Activated B cell treated with CpG ODN at 0.5 μM for 24 hours (primary cell): ENCODE measurements around the gene MED27. TPM values are rescaled to one million over a fixed set of nuclear protein-coding genes. Genes with fewer than 3 reads are reported as not detected.

Source experiments
- ATAC-seq: fragments of 200-7000 bp; cut with Tn5 transposase; one replicate; pipeline ENCODE4 v1.10.0; 2021; ENCODE audit warnings: low read depth, mild to moderate bottlenecking, moderate library complexity
- CTCF ChIA-PET: fragments of 350-600 bp; sonication (Branson Sonifier 250); formaldehyde crosslinking; loops from one replicate; lab custom pipeline; 2021; ENCODE audit warnings: antibody characterized with exemption; lab: Charles Lee
- POLR2A ChIA-PET: fragments of 350-600 bp; sonication (Branson Sonifier 250); formaldehyde crosslinking; loops from one replicate; lab custom pipeline; 2021; ENCODE audit warnings: antibody characterized with exemption; lab: Charles Lee
- DNase-seq: peaks from one replicate; pipeline ENCODE4 v3.0.0; 2022
- H3K27ac Mint-ChIP-seq: one replicate; pipeline ENCODE4 v1.8.0; 2020; ENCODE audit warnings: mixed read lengths
- H3K27me3 Mint-ChIP-seq: one replicate; pipeline ENCODE4 v1.8.0; 2021; ENCODE audit warnings: mixed read lengths
- H3K36me3 Mint-ChIP-seq: one replicate; pipeline ENCODE4 v1.8.0; 2021; ENCODE audit warnings: low read depth, mixed read lengths
- H3K4me1 Mint-ChIP-seq: one replicate; pipeline ENCODE4 v1.8.0; 2021; ENCODE audit warnings: mixed read lengths
- H3K4me3 Mint-ChIP-seq: one replicate; pipeline ENCODE4 v1.8.0; 2020; ENCODE audit warnings: mild to moderate bottlenecking, mixed read lengths
- H3K9me3 Mint-ChIP-seq: one replicate; pipeline ENCODE4 v1.8.0; 2020; ENCODE audit warnings: mixed read lengths
- intact Hi-C: fragments of 100-400 bp; cut with micrococcal nuclease; formaldehyde crosslinking; loops from one replicate; pipeline ENCODE4 v1.15.1; 2024
- total RNA-seq: library from RNA; stranded (reverse); gene quantifications from 2 replicates; pipeline ENCODE4 v1.2.3, GENCODE V29; 2022
- TF ChIP-seq, protein P1 (sequence below): fragments of 200-600 bp; IDR thresholded peaks from one replicate; pipeline ENCODE4 v1.8.0; 2022; ENCODE audit warnings: antibody characterized with exemption, mild to moderate bottlenecking

The MED27 gene
- total RNA-seq, 1 donor from 2014 or later, result 24.5 TPM

GRCh38 chr9:131912671-131913070 is 167.0 kb downstream of the MED27 start:
- ATAC-seq (no peak), DNase-seq (no peak)
- peaks cover 13% of the 10 kb centered on the region for H3K36me3 Mint-ChIP-seq
- H3K4me3 Mint-ChIP-seq, result no peak overlapping the region
- no peaks in the 10 kb centered on the region for H3K4me1 Mint-ChIP-seq
- ChIA-PET CTCF (no interaction called here), POLR2A (no interaction called here)
- no peaks in the 10 kb centered on the region for H3K27me3 Mint-ChIP-seq
- H3K9me3 Mint-ChIP-seq, result no peaks in the 10 kb centered on the region
- H3K27ac Mint-ChIP-seq, result no peak overlapping the region
- TF ChIP-seq, protein P1, sequence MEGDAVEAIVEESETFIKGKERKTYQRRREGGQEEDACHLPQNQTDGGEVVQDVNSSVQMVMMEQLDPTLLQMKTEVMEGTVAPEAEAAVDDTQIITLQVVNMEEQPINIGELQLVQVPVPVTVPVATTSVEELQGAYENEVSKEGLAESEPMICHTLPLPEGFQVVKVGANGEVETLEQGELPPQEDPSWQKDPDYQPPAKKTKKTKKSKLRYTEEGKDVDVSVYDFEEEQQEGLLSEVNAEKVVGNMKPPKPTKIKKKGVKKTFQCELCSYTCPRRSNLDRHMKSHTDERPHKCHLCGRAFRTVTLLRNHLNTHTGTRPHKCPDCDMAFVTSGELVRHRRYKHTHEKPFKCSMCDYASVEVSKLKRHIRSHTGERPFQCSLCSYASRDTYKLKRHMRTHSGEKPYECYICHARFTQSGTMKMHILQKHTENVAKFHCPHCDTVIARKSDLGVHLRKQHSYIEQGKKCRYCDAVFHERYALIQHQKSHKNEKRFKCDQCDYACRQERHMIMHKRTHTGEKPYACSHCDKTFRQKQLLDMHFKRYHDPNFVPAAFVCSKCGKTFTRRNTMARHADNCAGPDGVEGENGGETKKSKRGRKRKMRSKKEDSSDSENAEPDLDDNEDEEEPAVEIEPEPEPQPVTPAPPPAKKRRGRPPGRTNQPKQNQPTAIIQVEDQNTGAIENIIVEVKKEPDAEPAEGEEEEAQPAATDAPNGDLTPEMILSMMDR, result no peak
- intact Hi-C loops, result no loop called here

- no peak for DNase-seq
- intact Hi-C loops, result no loop called here
- Mint-ChIP-seq H3K36me3 (peaks cover 13% of the 10 kb centered on the region), H3K27me3 (no peaks in the 10 kb centered on the region), H3K4me3 (no peak overlapping the region), H3K9me3 (no peaks in the 10 kb centered on the region), H3K27ac (no peak overlapping the region), H3K4me1 (no peaks in the 10 kb centered on the region)
- no peak for ATAC-seq
- CTCF ChIA-PET, result no interaction called here
- TF ChIP-seq, protein P1, result no peak
- POLR2A ChIA-PET, result no interaction called here
These were observed 167.6 kb downstream of the MED27 start for GRCh38 chr9:131912069-131912468.

- TF ChIP-seq, protein P1, result no peak
- POLR2A ChIA-PET, result interaction anchor here (0.6 kb wide), 1 partner anchor 153 kb away, joined by 3 read pairs; no protein-coding TSS in a partner anchor
- Mint-ChIP-seq H3K4me1 (no peaks in the 10 kb centered on the region), H3K36me3 (peaks cover 21% of the 10 kb centered on the region), H3K4me3 (no peak overlapping the region), H3K9me3 (no peaks in the 10 kb centered on the region), H3K27me3 (no peaks in the 10 kb centered on the region), H3K27ac (no peak overlapping the region)
- no peak for DNase-seq
- no peak for ATAC-seq
- intact Hi-C loops, result no loop called here
- CTCF ChIA-PET, result no interaction called here
These were observed 169.1 kb downstream of the MED27 start for GRCh38 chr9:131910572-131910971.

DNA sequence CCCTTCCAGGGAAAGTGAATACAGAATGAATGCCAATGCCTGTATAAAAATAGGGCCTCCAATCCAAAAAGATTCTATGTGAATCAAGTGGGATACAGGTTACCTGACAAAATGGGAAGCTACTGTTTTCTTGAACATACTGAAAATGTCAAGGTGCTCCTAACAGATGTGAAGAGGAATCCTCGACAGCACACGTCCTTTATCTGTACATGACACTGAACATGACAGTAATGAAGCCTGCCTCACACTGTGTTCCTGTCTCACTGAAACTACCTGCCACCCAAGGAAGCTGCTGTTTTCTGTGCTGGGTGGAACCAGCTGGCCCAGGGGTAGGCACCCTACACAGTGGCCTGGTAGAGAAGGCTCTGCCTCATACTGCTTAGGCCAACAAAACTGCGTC is 174.5 kb downstream of the MED27 start:
- CTCF ChIA-PET, result no interaction called here

DNA sequence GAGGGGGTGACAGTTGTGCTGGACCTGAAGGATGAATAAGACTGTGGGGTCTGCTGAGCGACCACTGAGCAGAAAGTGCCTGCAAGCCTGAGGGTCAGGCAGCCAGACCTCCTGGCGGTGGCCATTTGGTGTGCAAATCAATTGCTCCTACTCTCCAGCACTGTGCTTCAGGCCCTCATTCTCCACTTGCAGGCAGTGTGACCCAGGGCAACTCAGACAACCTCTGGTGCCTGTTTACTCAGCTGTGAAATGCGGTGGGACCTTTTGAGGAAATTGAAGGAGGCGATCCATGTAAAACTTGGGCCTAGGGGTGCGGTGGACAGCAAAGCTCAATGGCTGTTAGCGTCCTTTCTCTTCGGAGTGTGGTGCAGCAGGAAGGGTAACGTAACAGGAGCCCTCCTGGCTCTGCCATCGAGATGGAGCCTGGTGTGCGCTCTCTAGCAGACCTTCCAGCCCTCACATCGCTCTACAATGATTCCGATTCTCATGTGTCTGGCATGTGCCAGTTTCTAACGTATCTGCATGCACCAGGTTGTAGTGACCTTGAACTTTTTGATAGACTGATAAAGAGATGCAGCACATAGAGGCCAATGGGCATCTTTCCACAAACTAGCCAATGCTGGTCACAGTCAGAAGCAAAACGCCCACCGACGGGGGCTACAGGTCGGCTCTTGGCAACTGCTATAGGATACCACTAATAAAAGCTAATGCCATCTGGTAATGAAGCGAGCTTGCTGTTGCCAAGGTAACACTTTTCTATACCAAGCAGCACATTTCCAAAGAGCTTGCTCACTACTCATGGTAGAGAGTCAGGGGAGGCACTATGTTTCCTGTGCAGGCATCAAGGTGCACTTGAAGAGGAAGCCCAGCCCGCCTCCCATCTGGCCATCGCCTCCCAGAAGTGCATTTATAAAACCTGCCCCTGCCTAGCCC is 180.1 kb downstream of the MED27 start:
- H3K27me3 Mint-ChIP-seq, result no peaks in the 10 kb centered on the region
- no peak for DNase-seq
- H3K4me3 Mint-ChIP-seq, result no peak overlapping the region
- ATAC-seq, result no peak
- ChIA-PET POLR2A (no interaction called here), CTCF (no interaction called here)
- TF ChIP-seq, protein P1, result no peak
- H3K27ac Mint-ChIP-seq, result no peak overlapping the region
- H3K4me1 Mint-ChIP-seq, result no peaks in the 10 kb centered on the region
- H3K36me3 Mint-ChIP-seq, result peaks cover 12% of the 10 kb centered on the region
- intact Hi-C loops, result no loop called here
- H3K9me3 Mint-ChIP-seq, result no peaks in the 10 kb centered on the region

More for the DNA sequence above, 174.5 kb downstream of the MED27 start:
- no peak overlapping the region for H3K4me3 Mint-ChIP-seq
- H3K27ac Mint-ChIP-seq, result no peak overlapping the region
- DNase-seq (no peak), ATAC-seq (no peak)
- POLR2A ChIA-PET, result interaction anchor here (0.6 kb wide), 1 partner anchor 1964 kb away, joined by 5 read pairs; no protein-coding TSS in a partner anchor
- no peaks in the 10 kb centered on the region for H3K4me1 Mint-ChIP-seq
- intact Hi-C loops, result no loop called here
- H3K36me3 Mint-ChIP-seq, result peaks cover 18% of the 10 kb centered on the region
- no peaks in the 10 kb centered on the region for H3K9me3 Mint-ChIP-seq
- H3K27me3 Mint-ChIP-seq, result no peaks in the 10 kb centered on the region
- TF ChIP-seq, protein P1, result no peak
